ENCODE measurements around the gene TSPAN16.

- TF ChIP-seq CTCF (IDR thresholded peaks at IDR 0.05; ENCODE audit: low read length) (peak; percentile 21), EZH2 (IDR thresholded peaks at IDR 0.05; ENCODE audit: borderline replicate concordance, low read length) (no peak)
Measured at GRCh38 chr19:11321191-11322126, 25.5 kb downstream of the TSPAN16 start.
